HCT116 (cell line): ENCODE results near the gene KIF5C.

Experiments
- CTCF ChIP-seq, 3 experiments: fragments of 200-600 bp in 1 of 3; sonication (generic) in 1 of 3; IDR thresholded peaks in 2 of 3; conservative IDR thresholded peaks in 1 of 3; 2 replicates each; pipeline ENCODE4 v1.5.1; 2012 to 2017; ENCODE audit warnings: low read depth in 2 of 3, low read length in 2 of 3, antibody characterized with exemption in 1 of 3, borderline replicate concordance in 1 of 3, control low read depth in 1 of 3, mild to moderate bottlenecking in 1 of 3, mixed read lengths in 1 of 3, mixed run types in 1 of 3, moderate library complexity in 1 of 3; ENCODE audit not compliant: insufficient read depth in 1 of 3
- EZH2phosphoT487 ChIP-seq: fragments of 200-600 bp; IDR thresholded peaks from 2 replicates; pipeline ENCODE4 v1.6.1; 2018; ENCODE audit warnings: antibody characterized with exemption, borderline replicate concordance
- MAX ChIP-seq: IDR thresholded peaks from 2 replicates; pipeline ENCODE4 v1.6.1; 2012
- POLR2A ChIP-seq: IDR thresholded peaks from 2 replicates; pipeline ENCODE4 v1.7.0; 2011; ENCODE audit warnings: borderline replicate concordance; ENCODE audit not compliant: insufficient read depth, insufficient read length; ENCODE audit errors: extremely low read depth
- POLR2AphosphoS5 ChIP-seq: IDR thresholded peaks from 2 replicates; pipeline ENCODE4 v1.6.1; 2011; ENCODE audit warnings: mild to moderate bottlenecking, low read depth, low read length, moderate library complexity
- TCF7L2 ChIP-seq: IDR thresholded peaks from 2 replicates; pipeline ENCODE4 v1.7.0; 2011; ENCODE audit warnings: borderline replicate concordance, inconsistent platforms; ENCODE audit not compliant: insufficient read depth, insufficient read length; ENCODE audit errors: extremely low read depth

- TF ChIP-seq POLR2A (no peak), POLR2AphosphoS5 (no peak), EZH2phosphoT487 (no peak), CTCF (IDR thresholded peaks at IDR 0.05 in 2 of 3, conservative IDR thresholded peaks at IDR 0.05 in 1 of 3; ENCODE audit: borderline replicate concordance in 1 of 3, insufficient read depth in 1 of 3, low read depth in 2 of 3, low read length in 2 of 3) (no peak), MAX (no peak), TCF7L2 (no peak)
Measured at GRCh38 chr2:148996805-148997204, 121.8 kb downstream of the KIF5C start.
